ENCODE measurements around the gene GCSAM.

GRCh38 chr3:112117841-112118571, 15.0 kb downstream of the GCSAM start:
- TF ChIP-seq POLR2A (IDR thresholded peaks at IDR 0.05): no peak
- TF ChIP-seq, protein P1, sequence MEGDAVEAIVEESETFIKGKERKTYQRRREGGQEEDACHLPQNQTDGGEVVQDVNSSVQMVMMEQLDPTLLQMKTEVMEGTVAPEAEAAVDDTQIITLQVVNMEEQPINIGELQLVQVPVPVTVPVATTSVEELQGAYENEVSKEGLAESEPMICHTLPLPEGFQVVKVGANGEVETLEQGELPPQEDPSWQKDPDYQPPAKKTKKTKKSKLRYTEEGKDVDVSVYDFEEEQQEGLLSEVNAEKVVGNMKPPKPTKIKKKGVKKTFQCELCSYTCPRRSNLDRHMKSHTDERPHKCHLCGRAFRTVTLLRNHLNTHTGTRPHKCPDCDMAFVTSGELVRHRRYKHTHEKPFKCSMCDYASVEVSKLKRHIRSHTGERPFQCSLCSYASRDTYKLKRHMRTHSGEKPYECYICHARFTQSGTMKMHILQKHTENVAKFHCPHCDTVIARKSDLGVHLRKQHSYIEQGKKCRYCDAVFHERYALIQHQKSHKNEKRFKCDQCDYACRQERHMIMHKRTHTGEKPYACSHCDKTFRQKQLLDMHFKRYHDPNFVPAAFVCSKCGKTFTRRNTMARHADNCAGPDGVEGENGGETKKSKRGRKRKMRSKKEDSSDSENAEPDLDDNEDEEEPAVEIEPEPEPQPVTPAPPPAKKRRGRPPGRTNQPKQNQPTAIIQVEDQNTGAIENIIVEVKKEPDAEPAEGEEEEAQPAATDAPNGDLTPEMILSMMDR (IDR thresholded peaks at IDR 0.05): no peak
